ENCODE results near the gene RXRG. TPM values are rescaled to one million over a fixed set of nuclear protein-coding genes. Genes with fewer than 3 reads are reported as not detected.

RXRG gene
- total and polyA plus RNA-seq, 9 of the 15 experiments (the other 6 are each of a cell fraction or from before 2014, with no cell fraction given): not detected

GRCh38 chr1:165484532-165484931 lies 39.6 kb upstream of the RXRG start:
- Histone ChIP-seq H3K79me2 (ENCODE audit: control insufficient read depth, insufficient read depth, low read length) (no peaks in the 10 kb centered on the region), H3K9ac (ENCODE audit: insufficient read depth in 1 of 2, low read depth in 2 of 2, low read length in 2 of 2) (no peak overlapping the region), H3K27ac (ENCODE audit: extremely low read depth, low read depth, low read length) (no peak overlapping the region), H4K20me1 (replicated peaks; ENCODE audit: control insufficient read depth, insufficient read depth, low read length) (no peaks in the 10 kb centered on the region), H3K27me3 (ENCODE audit: control insufficient read depth in 2 of 2, insufficient read depth in 2 of 2, low read length in 2 of 2) (no peaks in the 10 kb centered on the region), H2AFZ (ENCODE audit: low read depth, low read length) (no peak overlapping the region), H3K4me2 (ENCODE audit: insufficient read depth, low read length) (no peak overlapping the region), H3K9me3 (replicated peaks; ENCODE audit: control insufficient read depth, insufficient read depth, low read depth, low read length) (no peaks in the 10 kb centered on the region), H3K36me3 (ENCODE audit: control insufficient read depth, insufficient read depth, low read length) (no peaks in the 10 kb centered on the region), H3K9me1 (ENCODE audit: control insufficient read depth, insufficient read depth, low read length) (no peaks in the 10 kb centered on the region), H3K4me3 (no peak overlapping the region), H3K4me1 (replicated peaks in 1 of 2; ENCODE audit: control insufficient read depth in 2 of 2, insufficient read depth in 2 of 2, low read length in 2 of 2) (no peaks in the 10 kb centered on the region)
- ChIA-PET CTCF (ENCODE audit: low intra/inter-chr PET ratio) (no interaction called here), POLR2A (interaction anchor here (1.0 kb wide), 1 partner anchor 31 kb away, joined by 4 read pairs; no protein-coding TSS in a partner anchor)
- TF ChIP-seq TBL1XR1 (IDR thresholded peaks at IDR 0.05; ENCODE audit: low read length in 2 of 2) (no peak), E2F3 (CRISPR knock-in tag; IDR thresholded peaks at IDR 0.05) (no peak), ZBTB5 (IDR thresholded peaks at IDR 0.05) (no peak), ZNF134 (CRISPR knock-in tag; conservative IDR thresholded peaks at IDR 0.05) (no peak)
- FAIRE-seq (no peak), DNase-seq (ENCODE audit: extremely low read depth in 1 of 4, low spot score in 3 of 4) (no peak), ATAC-seq (no peak)
- in situ Hi-C loops (cut with MboI): no loop called here
- intact Hi-C loops (cut with micrococcal nuclease): no loop called here
- no TSS peak for BruUV-seq (replicated peaks)
- WGBS (ENCODE audit: insufficient coverage, low coverage, missing lambda C conversion rate): 4% methylated on average over 1 of the region's 1 CpG

GRCh38 chr1:165483412-165483811 lies 38.5 kb upstream of the RXRG start:
- no peak for FAIRE-seq
- Histone ChIP-seq H3K4me1 (replicated peaks in 1 of 2; ENCODE audit: control insufficient read depth in 2 of 2, insufficient read depth in 2 of 2, low read length in 2 of 2) (no peaks in the 10 kb centered on the region), H3K9ac (ENCODE audit: insufficient read depth in 1 of 2, low read depth in 2 of 2, low read length in 2 of 2) (no peak overlapping the region), H2AFZ (ENCODE audit: low read depth, low read length) (no peak overlapping the region), H3K36me3 (ENCODE audit: control insufficient read depth, insufficient read depth, low read length) (no peaks in the 10 kb centered on the region), H4K20me1 (replicated peaks; ENCODE audit: control insufficient read depth, insufficient read depth, low read length) (no peaks in the 10 kb centered on the region), H3K9me3 (replicated peaks; ENCODE audit: control insufficient read depth, insufficient read depth, low read depth, low read length) (no peaks in the 10 kb centered on the region), H3K9me1 (ENCODE audit: control insufficient read depth, insufficient read depth, low read length) (no peaks in the 10 kb centered on the region), H3K4me3 (no peak overlapping the region), H3K27ac (ENCODE audit: extremely low read depth, low read depth, low read length) (no peak overlapping the region), H3K4me2 (ENCODE audit: insufficient read depth, low read length) (no peak overlapping the region), H3K27me3 (ENCODE audit: control insufficient read depth in 2 of 2, insufficient read depth in 2 of 2, low read length in 2 of 2) (no peaks in the 10 kb centered on the region), H3K79me2 (ENCODE audit: control insufficient read depth, insufficient read depth, low read length) (no peaks in the 10 kb centered on the region)
- no TSS peak for BruUV-seq (replicated peaks)
- peak; percentile 54; the same call in 2 of the 3 replicates for ATAC-seq
- DNase-seq (ENCODE audit: extremely low read depth in 1 of 4, low spot score in 3 of 4): no peak
- intact Hi-C loops (cut with micrococcal nuclease): no loop called here
- in situ Hi-C loops (cut with MboI): no loop called here
- WGBS (ENCODE audit: insufficient coverage, low coverage, missing lambda C conversion rate): 3% methylated on average over 4 of the region's 4 CpGs
- POLR2A ChIA-PET: no interaction called here
- CTCF ChIA-PET (ENCODE audit: low intra/inter-chr PET ratio): no interaction called here
- TF ChIP-seq UBTF (IDR thresholded peaks at IDR 0.05; ENCODE audit: borderline replicate concordance in 1 of 2, low read depth in 2 of 2, low read length in 2 of 2) (no peak), ZNF583 (CRISPR knock-in tag; IDR thresholded peaks at IDR 0.05) (no peak), SAP30 (IDR thresholded peaks at IDR 0.05; ENCODE audit: borderline replicate concordance, insufficient read depth, low read depth, low read length, poor library complexity, severe bottlenecking) (no peak), ZKSCAN3 (CRISPR knock-in tag; IDR thresholded peaks at IDR 0.05) (no peak), ESRRB (CRISPR knock-in tag; IDR thresholded peaks at IDR 0.05; ENCODE audit: borderline replicate concordance) (no peak), ZNF79 (CRISPR knock-in tag; IDR thresholded peaks at IDR 0.05; ENCODE audit: low read depth) (no peak), PML (IDR thresholded peaks at IDR 0.05; ENCODE audit: low read length) (no peak)
